ENCODE results near the gene NKX1-1. TPM values are rescaled to one million over a fixed set of nuclear protein-coding genes. Genes with fewer than 3 reads are reported as not detected.

The NKX1-1 gene
- total and polyA plus RNA-seq, 2 experiments from 2014 or later: not detected

DNA sequence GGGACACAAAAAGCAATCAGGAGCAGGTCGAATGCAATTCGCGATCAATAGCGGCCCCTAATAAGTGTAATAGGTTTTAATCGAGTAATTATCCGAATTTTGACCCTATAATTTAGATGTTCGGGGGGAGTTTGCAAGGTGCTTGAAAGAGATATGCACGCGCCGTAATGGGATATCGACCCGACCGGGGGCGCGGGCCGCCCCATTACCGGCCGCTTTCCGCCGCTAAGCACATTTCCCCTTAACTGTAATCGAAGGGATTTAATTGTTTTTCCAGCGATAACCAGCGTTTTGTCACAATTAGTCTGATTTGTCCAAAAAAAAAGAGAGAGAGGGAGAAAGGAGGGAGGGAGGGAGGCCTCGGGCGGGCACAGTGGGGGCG lies 997 bp downstream of the NKX1-1 start:
- Histone ChIP-seq H3K36me3 (ENCODE audit: insufficient read depth) (no peaks in the 10 kb centered on the region), H3K9me2 (ENCODE audit: insufficient read depth) (no peaks in the 10 kb centered on the region), H4K20me1 (replicated peaks; ENCODE audit: insufficient read depth) (no peaks in the 10 kb centered on the region; the same call in none of the 2 replicates), H2AFZ (no peak overlapping the region), H3K27me3 (ENCODE audit: insufficient read depth) (peaks cover 99% of the 10 kb centered on the region), H3K4me1 (ENCODE audit: insufficient read depth) (peaks cover 16% of the 10 kb centered on the region; the same call in 1 of the 2 replicates), H3K4me3 (peak overlapping the region; percentile 49), H3K4me2 (peak overlapping the region; percentile 68), H3K79me2 (replicated peaks; ENCODE audit: insufficient read depth) (no peaks in the 10 kb centered on the region), H3F3A (replicated peaks; ENCODE audit: low read depth) (0 out of 2 replicates have a peak, but pooled peaks cover 3% of the 10 kb centered on the region), H3K27ac (ENCODE audit: low read depth) (no peak overlapping the region)
- Mint-ChIP-seq H3K36me3 (ENCODE audit: low read depth) (no peaks in the 10 kb centered on the region; the same call in 2 of the 3 replicates), H3K27ac (no peak overlapping the region), H3K9me3 (no peaks in the 10 kb centered on the region; the same call in 2 of the 3 replicates), H3K4me3 (peak overlapping the region; percentile 58; the same call in 2 of the 3 replicates), H3K4me1 (peaks cover 14% of the 10 kb centered on the region), H3K27me3 (ENCODE audit: insufficient read depth, low read depth, poor library complexity) (peaks cover 86% of the 10 kb centered on the region)
- ATAC-seq: no peak
- TF ChIP-seq EZH2 (IDR thresholded peaks at IDR 0.05; ENCODE audit: low read depth, unreplicated experiment): peak; percentile 98
- no peak for TF ChIP-seq ZNF114 (CRISPR knock-in tag; IDR thresholded peaks at IDR 0.05)
- DNase-seq (ENCODE audit: low spot score): no peak

DNA sequence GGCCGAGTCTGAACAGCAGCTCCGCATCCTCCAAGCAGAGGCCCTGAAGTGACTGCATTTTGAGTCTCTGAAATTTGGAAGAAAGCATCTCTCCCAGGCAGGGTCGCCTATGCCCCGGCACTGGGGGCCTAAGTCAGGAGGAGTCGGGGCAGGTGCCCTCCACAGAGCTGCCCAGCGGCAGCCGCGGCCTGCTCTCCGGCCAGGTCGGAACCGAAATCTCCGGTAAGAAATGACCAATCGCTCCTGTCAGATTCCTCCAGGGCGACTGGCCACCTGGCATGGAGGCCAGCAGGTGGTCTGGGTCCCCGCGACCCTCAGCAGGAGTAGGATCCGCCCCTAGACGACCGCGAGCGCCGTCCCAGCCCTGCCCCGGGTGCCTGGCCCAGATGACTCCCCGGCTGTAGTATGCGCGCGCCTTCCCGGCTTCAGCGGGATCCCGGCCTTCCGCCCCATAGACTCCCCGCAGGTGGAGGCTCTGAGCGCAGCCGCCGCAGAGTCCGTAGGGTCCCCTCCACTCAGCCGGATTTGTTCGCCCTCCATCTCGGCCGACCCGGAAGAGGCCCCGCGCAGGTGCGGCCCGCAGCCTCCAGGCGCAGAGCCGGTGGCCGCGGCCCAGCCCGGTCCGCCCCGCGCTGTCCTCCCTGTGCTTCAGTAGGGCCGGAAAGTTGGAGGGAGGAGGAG lies 1.5 kb downstream of the NKX1-1 start:
- Histone ChIP-seq H4K20me1 (replicated peaks; ENCODE audit: insufficient read depth) (no peaks in the 10 kb centered on the region; the same call in none of the 2 replicates), H3K36me3 (ENCODE audit: insufficient read depth) (no peaks in the 10 kb centered on the region), H2AFZ (no peak overlapping the region), H3K27ac (ENCODE audit: low read depth) (no peak overlapping the region), H3K4me1 (ENCODE audit: insufficient read depth) (peaks cover 16% of the 10 kb centered on the region; the same call in 1 of the 2 replicates), H3K27me3 (ENCODE audit: insufficient read depth) (peaks cover 93% of the 10 kb centered on the region), H3K4me2 (peak overlapping the region; percentile 68), H3F3A (replicated peaks; ENCODE audit: low read depth) (0 out of 2 replicates have a peak, but pooled peaks cover 3% of the 10 kb centered on the region), H3K9me2 (ENCODE audit: insufficient read depth) (no peaks in the 10 kb centered on the region), H3K4me3 (peak overlapping the region; percentile 49), H3K79me2 (replicated peaks; ENCODE audit: insufficient read depth) (no peaks in the 10 kb centered on the region)
- ATAC-seq (peak; percentile 16), DNase-seq (ENCODE audit: low spot score) (peak; percentile 58)
- Mint-ChIP-seq H3K27ac (no peak overlapping the region), H3K4me1 (peaks cover 14% of the 10 kb centered on the region), H3K4me3 (peak overlapping the region; percentile 58; the same call in 2 of the 3 replicates), H3K36me3 (ENCODE audit: low read depth) (no peaks in the 10 kb centered on the region; the same call in 2 of the 3 replicates), H3K27me3 (ENCODE audit: insufficient read depth, low read depth, poor library complexity) (peaks cover 86% of the 10 kb centered on the region), H3K9me3 (no peaks in the 10 kb centered on the region; the same call in 2 of the 3 replicates)
- TF ChIP-seq ZNF114 (CRISPR knock-in tag; IDR thresholded peaks at IDR 0.05) (no peak), EZH2phosphoT487 (IDR thresholded peaks at IDR 0.05; ENCODE audit: unreplicated experiment) (peak; percentile 57)
- TF ChIP-seq, protein P1, sequence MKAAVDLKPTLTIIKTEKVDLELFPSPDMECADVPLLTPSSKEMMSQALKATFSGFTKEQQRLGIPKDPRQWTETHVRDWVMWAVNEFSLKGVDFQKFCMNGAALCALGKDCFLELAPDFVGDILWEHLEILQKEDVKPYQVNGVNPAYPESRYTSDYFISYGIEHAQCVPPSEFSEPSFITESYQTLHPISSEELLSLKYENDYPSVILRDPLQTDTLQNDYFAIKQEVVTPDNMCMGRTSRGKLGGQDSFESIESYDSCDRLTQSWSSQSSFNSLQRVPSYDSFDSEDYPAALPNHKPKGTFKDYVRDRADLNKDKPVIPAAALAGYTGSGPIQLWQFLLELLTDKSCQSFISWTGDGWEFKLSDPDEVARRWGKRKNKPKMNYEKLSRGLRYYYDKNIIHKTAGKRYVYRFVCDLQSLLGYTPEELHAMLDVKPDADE (IDR thresholded peaks at IDR 0.05): no peak

DNA sequence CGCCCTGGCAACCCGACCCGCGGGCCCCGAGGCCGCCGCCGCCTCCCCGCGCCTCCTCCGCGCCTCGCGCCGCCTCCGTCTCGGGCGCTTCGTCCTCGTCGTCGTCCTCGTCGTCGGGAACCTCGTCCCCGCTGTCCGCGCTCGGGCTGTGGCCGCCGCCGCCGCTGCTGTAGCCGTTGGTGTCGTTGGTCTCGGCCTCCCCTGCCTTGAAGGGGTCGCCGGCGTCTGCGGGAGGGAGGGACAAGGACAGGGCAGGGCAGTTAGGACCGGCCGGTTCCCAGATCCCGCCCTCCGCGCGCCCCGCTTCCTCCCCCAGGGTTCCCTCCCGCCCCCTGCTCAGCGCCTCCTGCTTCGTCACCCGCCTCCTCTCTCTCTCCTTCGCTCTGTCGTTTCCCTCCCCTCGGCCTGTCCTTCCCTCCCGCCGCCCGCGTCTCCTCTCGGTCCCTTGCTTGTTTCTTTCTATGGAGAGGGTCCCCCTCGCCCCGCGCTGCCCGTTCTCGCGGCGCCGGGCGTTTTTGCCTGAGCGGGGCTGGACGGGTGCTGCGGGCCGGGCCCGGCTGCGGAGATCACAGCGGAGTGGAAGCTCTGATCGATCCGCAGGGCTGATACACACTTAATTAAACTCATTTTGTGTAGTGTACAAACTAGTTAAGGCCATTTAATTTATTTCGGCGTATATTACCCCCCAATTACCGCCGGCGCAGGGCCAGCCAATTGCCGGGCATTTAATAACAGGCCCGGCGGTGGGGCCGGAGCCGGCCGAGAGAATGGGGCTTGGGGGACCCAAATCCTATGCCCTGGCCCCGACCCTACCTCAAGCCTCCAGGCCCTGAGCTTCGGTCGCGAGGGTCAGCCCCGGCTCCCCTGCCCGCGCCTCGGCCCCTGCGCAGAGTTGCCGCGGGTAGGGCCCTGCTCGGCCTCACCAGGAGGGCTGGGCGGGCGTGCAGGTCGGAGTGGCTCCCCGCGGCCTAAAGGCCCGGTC lies 2.4 kb downstream of the NKX1-1 start:
- Mint-ChIP-seq H3K9me3 (peaks cover 3% of the 10 kb centered on the region; the same call in 2 of the 3 replicates), H3K27me3 (ENCODE audit: insufficient read depth, low read depth, poor library complexity) (peaks cover 81% of the 10 kb centered on the region), H3K4me3 (no peak overlapping the region), H3K27ac (no peak overlapping the region), H3K36me3 (ENCODE audit: low read depth) (peaks cover 2% of the 10 kb centered on the region; the same call in 1 of the 3 replicates), H3K4me1 (peaks cover 14% of the 10 kb centered on the region)
- no peaks in the 10 kb centered on the region for H3K9me2 ChIP-seq (ENCODE audit: insufficient read depth)
- H4K20me1 ChIP-seq (replicated peaks; ENCODE audit: insufficient read depth): no peaks in the 10 kb centered on the region; the same call in 1 of the 2 replicates
- peak overlapping the region; percentile 49 for H3K4me3 ChIP-seq
- DNase-seq (ENCODE audit: low spot score) (peak; percentile 56), ATAC-seq (peak; percentile 1; the same call in 2 of the 3 replicates)
- no peaks in the 10 kb centered on the region for H3K36me3 ChIP-seq (ENCODE audit: insufficient read depth)
- H3K4me2 ChIP-seq: peak overlapping the region; percentile 68
- H3K79me2 ChIP-seq (replicated peaks; ENCODE audit: insufficient read depth): no peaks in the 10 kb centered on the region
- peaks cover 85% of the 10 kb centered on the region for H3K27me3 ChIP-seq (ENCODE audit: insufficient read depth)
- H3K27ac ChIP-seq (ENCODE audit: low read depth): no peak overlapping the region
- 0 out of 2 replicates have a peak, but pooled peaks cover 3% of the 10 kb centered on the region for H3F3A ChIP-seq (replicated peaks; ENCODE audit: low read depth)
- H3K4me1 ChIP-seq (ENCODE audit: insufficient read depth): peaks cover 16% of the 10 kb centered on the region; the same call in 1 of the 2 replicates
- no peak overlapping the region for H2AFZ ChIP-seq
- TF ChIP-seq ZNF114 (CRISPR knock-in tag; IDR thresholded peaks at IDR 0.05) (no peak), EZH2 (IDR thresholded peaks at IDR 0.05; ENCODE audit: low read depth, unreplicated experiment) (peak; percentile 100), POLR2AphosphoS5 (IDR thresholded peaks at IDR 0.05; ENCODE audit: low read depth) (no peak), EZH2phosphoT487 (IDR thresholded peaks at IDR 0.05; ENCODE audit: unreplicated experiment) (peak; percentile 98), NANOG (IDR thresholded peaks at IDR 0.05; ENCODE audit: borderline replicate concordance) (no peak)
- TF ChIP-seq, protein P2, sequence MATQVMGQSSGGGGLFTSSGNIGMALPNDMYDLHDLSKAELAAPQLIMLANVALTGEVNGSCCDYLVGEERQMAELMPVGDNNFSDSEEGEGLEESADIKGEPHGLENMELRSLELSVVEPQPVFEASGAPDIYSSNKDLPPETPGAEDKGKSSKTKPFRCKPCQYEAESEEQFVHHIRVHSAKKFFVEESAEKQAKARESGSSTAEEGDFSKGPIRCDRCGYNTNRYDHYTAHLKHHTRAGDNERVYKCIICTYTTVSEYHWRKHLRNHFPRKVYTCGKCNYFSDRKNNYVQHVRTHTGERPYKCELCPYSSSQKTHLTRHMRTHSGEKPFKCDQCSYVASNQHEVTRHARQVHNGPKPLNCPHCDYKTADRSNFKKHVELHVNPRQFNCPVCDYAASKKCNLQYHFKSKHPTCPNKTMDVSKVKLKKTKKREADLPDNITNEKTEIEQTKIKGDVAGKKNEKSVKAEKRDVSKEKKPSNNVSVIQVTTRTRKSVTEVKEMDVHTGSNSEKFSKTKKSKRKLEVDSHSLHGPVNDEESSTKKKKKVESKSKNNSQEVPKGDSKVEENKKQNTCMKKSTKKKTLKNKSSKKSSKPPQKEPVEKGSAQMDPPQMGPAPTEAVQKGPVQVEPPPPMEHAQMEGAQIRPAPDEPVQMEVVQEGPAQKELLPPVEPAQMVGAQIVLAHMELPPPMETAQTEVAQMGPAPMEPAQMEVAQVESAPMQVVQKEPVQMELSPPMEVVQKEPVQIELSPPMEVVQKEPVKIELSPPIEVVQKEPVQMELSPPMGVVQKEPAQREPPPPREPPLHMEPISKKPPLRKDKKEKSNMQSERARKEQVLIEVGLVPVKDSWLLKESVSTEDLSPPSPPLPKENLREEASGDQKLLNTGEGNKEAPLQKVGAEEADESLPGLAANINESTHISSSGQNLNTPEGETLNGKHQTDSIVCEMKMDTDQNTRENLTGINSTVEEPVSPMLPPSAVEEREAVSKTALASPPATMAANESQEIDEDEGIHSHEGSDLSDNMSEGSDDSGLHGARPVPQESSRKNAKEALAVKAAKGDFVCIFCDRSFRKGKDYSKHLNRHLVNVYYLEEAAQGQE (IDR thresholded peaks at IDR 0.05; ENCODE audit: unreplicated experiment): no peak
- TF ChIP-seq, protein P3, sequence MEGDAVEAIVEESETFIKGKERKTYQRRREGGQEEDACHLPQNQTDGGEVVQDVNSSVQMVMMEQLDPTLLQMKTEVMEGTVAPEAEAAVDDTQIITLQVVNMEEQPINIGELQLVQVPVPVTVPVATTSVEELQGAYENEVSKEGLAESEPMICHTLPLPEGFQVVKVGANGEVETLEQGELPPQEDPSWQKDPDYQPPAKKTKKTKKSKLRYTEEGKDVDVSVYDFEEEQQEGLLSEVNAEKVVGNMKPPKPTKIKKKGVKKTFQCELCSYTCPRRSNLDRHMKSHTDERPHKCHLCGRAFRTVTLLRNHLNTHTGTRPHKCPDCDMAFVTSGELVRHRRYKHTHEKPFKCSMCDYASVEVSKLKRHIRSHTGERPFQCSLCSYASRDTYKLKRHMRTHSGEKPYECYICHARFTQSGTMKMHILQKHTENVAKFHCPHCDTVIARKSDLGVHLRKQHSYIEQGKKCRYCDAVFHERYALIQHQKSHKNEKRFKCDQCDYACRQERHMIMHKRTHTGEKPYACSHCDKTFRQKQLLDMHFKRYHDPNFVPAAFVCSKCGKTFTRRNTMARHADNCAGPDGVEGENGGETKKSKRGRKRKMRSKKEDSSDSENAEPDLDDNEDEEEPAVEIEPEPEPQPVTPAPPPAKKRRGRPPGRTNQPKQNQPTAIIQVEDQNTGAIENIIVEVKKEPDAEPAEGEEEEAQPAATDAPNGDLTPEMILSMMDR (conservative IDR thresholded peaks at IDR 0.05; ENCODE audit: low read depth in 2 of 2): no peak
